Measurements from ENCODE around the gene CST6.

Gene CST6

GRCh38 chr11:66011785-66012303 is at the start of gene CST6:
CST6 (plus strand) TSS chr11:66012008; CDS start chr11:66012045, 37 bp downstream.
- DNase-seq, result no peak

GRCh38 chr11:65962141-65962564 is 49.7 kb upstream of the CST6 start:
- no peak for DNase-seq

GRCh38 chr11:65964906-65965305 is 46.9 kb upstream of the CST6 start:
- DNase-seq, result no peak

GRCh38 chr11:65965986-65966762 is 45.6 kb upstream of the CST6 start:
- no peak for DNase-seq

GRCh38 chr11:65967329-65967934 is 44.4 kb upstream of the CST6 start:
- no peak for DNase-seq

GRCh38 chr11:65968600-65969482 is 43.0 kb upstream of the CST6 start:
- DNase-seq, result no peak

GRCh38 chr11:65972116-65972515 is 39.7 kb upstream of the CST6 start:
- DNase-seq, result no peak

- no peak for DNase-seq
These were observed 38.2 kb upstream of the CST6 start for GRCh38 chr11:65973439-65974110.

GRCh38 chr11:65975771-65976170 is 36.0 kb upstream of the CST6 start:
- no peak for DNase-seq

- no peak for DNase-seq
These were observed 35.3 kb upstream of the CST6 start for GRCh38 chr11:65976216-65977176.

- no peak for DNase-seq
These were observed 34.0 kb upstream of the CST6 start for GRCh38 chr11:65977621-65978390.

GRCh38 chr11:65978391-65979238 is 33.2 kb upstream of the CST6 start:
- no peak for DNase-seq

- DNase-seq, result no peak
These were observed 32.5 kb upstream of the CST6 start for GRCh38 chr11:65979261-65979759.

- no peak for DNase-seq
These were observed 30.6 kb upstream of the CST6 start for GRCh38 chr11:65981101-65981740.

- no peak for DNase-seq
These were observed 29.6 kb upstream of the CST6 start for GRCh38 chr11:65981972-65982823.

- no peak for DNase-seq
These were observed 28.8 kb upstream of the CST6 start for GRCh38 chr11:65982824-65983588.

- no peak for DNase-seq
These were observed 28.2 kb upstream of the CST6 start for GRCh38 chr11:65983589-65983987.
